ENCODE data around the gene ZNF524.

ZNF524 gene

DNA sequence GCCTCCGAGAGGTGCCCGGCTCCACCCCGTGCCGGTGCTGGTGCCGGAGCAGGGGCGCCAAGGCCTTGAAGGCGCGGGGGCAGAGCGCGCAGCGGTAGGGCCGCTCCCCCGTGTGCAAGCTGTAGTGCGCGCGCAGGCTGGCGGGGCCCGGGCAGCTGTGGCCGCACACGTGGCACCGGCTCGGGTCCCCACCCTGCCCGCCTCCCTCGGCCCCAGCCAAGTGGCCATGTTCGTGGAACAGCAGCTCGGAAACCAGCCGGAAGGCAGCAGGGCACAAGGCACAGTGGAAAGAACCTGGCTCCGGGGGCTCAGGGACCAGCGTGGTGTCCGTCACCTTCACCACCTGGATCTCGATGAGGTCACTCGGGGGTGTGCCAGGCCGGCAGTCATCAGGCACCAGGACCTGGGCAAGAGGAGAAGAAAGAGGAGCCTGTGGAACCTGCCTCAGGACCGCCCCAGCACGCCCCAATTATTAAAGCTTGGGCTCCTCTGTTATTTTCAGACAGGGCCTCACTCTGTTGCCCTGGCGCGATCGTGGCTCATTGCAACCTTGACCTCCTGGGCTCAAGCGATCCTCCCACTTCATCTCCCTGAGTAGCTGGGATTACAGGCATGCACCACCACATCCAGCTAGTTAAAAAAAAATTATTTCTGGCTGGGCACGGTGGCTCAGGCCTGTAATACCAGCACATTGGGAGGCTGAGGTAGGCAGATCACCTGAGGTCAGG lies 22.3 kb downstream of the ZNF524 start:
- no peak overlapping the region for H3K4me3 ChIP-seq (ENCODE audit: low read depth, low read length)
- TF ChIP-seq, protein P1, sequence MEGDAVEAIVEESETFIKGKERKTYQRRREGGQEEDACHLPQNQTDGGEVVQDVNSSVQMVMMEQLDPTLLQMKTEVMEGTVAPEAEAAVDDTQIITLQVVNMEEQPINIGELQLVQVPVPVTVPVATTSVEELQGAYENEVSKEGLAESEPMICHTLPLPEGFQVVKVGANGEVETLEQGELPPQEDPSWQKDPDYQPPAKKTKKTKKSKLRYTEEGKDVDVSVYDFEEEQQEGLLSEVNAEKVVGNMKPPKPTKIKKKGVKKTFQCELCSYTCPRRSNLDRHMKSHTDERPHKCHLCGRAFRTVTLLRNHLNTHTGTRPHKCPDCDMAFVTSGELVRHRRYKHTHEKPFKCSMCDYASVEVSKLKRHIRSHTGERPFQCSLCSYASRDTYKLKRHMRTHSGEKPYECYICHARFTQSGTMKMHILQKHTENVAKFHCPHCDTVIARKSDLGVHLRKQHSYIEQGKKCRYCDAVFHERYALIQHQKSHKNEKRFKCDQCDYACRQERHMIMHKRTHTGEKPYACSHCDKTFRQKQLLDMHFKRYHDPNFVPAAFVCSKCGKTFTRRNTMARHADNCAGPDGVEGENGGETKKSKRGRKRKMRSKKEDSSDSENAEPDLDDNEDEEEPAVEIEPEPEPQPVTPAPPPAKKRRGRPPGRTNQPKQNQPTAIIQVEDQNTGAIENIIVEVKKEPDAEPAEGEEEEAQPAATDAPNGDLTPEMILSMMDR (IDR thresholded peaks at IDR 0.05; ENCODE audit: low read depth, low read length), result no peak

DNA sequence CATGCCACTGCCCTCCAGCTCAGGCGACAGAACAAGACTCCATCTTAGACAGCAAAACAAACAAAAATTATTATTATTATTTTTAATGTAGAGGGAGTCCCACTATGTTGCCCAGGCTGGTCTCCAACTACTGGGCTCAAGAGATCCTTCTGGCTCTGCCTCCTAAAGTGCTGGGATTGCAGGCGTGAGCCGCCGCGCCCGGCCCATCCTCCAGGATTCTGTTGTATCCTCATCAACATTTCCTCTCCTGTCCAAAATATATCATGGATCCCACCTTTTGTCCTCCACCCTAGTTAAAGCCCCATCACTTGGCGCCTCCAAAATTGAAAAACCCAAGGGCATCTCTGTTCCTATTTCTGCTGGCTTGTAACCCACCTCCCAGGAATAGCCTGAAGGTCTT lies 23.0 kb downstream of the ZNF524 start:
- TF ChIP-seq, protein P1 (IDR thresholded peaks at IDR 0.05; ENCODE audit: low read depth, low read length), result no peak
- H3K4me3 ChIP-seq (ENCODE audit: low read depth, low read length), result no peak overlapping the region

DNA sequence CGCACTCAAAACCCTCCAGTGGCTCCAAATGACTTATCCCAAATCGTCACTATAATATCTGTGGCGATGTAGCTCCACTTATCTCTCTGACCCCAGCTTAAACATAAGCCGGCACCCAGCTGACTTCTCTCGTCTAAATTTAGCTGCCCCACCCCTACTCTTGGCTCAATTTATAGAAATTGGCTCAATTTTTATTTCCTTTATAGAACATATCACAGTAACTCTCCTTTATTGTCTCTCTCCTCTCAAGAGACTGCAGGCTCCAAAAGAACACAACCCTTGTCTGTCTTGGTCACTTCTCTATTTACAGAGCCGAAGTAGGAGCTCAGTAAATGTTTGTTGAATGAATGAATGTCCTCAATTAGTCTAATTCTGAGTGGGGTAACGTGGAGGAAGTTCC lies 23.5 kb downstream of the ZNF524 start:
- H3K4me3 ChIP-seq (ENCODE audit: low read depth, low read length), result no peak overlapping the region; the same call in 1 of the 2 replicates
- TF ChIP-seq, protein P1 (IDR thresholded peaks at IDR 0.05; ENCODE audit: low read depth, low read length), result no peak

DNA sequence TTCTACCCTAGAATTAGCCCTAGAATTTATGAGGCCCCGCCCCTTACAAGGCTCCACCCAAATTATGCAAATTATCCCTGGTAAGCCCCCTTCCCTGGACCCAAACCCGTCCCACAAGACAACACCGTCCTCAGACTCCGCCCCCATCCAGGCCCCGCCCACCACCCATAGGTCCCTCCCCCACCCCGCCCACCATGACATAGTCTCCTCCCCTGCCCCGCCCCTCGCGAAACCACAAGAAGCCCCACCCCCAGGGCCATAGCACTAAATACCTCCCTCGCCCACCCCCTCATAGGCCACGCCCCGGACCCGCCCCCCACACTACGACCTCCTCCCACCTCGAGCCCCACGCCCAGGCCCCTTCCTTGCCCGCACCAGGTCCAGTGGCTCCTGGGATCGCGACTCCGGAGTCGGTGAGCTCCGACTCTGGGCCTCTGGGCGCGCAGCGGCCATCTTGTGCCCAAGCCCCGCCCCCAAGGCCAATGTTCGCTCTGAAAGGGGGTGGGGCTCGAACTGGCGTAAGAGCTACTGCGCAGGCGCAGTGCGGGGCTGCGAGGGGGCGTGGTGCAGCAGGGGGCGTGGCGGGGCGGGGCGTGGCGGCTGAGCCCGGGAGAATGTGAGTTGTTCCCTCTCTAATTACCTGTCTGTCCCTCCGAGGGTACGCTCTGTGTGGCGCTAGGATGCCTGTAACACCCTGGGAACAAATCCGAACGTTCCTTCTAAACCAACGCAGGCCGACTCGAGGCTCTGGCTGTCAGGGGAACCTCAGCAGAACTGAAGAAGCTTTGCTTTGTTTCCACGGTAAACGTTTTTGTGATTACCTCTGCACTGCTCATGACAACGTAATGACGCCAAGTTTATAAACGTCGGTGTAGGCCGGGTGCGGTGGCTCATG lies 24.3 kb downstream of the ZNF524 start, which contains the start of gene ZNF784:
TSS of gene ZNF784 (minus strand) at position 458 of the 895 bp plus-strand sequence. CDS start at position 453, 5 bp downstream.
- TF ChIP-seq, protein P1 (IDR thresholded peaks at IDR 0.05; ENCODE audit: low read depth, low read length), result no peak
- H3K4me3 ChIP-seq (ENCODE audit: low read depth, low read length), result peak within 1 kb of the TSS; percentile 62

DNA sequence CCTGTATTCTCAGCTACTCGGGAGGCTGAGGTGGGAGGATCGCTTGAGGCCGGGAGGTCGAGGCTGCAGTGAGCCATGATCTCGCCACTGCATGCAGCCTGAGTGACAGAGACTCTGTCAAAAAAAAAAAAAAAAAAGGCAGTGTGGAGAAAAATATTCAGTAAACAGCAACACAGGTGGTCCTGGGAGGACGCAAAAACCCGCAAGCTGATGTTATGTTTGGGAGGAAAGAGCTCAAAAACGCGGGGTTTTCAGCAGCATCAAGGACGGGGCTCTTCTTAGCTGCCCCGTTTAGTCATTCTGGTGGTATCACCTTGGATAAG lies 24.9 kb downstream of the ZNF524 start:
- TF ChIP-seq, protein P1 (IDR thresholded peaks at IDR 0.05; ENCODE audit: low read depth, low read length), result no peak
- peak overlapping the region; percentile 62 for H3K4me3 ChIP-seq (ENCODE audit: low read depth, low read length)

DNA sequence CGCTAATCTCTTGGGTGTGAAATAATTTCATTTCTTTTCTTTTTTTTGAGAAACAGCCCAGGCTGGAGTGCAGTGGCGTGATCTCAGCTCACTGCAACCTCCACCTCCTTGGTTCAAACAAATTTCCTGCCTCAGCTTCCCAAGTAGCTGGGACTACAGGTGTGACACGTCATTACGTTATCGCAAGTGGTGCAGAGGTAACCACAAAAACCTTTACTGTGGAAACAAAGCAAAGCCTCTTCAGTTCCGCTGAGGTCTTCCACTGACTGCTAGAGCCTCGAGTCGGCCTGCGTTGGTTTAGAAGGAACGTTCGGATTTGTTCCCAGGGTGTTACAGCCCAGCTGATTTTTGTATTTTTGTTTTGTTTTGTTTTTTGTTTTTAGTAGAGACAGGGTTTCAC lies 26.3 kb downstream of the ZNF524 start:
- TF ChIP-seq, protein P1 (IDR thresholded peaks at IDR 0.05; ENCODE audit: low read depth, low read length), result no peak
- H3K4me3 ChIP-seq (ENCODE audit: low read depth, low read length), result no peak overlapping the region

DNA sequence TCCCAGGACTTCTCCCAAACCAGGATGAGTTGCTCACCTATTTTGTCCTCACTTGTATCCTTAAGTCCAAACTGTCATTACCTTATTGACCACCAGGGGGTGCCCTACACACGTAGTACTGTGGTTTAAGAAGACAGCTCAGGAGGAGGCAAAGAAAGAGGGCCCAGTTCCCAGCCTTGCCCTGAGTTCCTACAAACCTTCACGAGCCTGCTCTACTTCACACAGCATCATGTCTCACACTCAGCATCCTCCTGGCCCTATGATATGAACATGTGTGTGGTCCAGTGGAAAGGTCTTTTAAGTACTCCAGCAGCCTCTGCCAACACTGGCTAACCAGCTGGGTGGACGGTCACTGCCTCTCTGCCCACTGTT lies 32.4 kb downstream of the ZNF524 start:
- H3K4me3 ChIP-seq (ENCODE audit: low read depth, low read length), result no peak overlapping the region
- TF ChIP-seq, protein P1 (IDR thresholded peaks at IDR 0.05; ENCODE audit: low read depth, low read length), result peak; percentile 70
